Body of pancreas (tissue), 4 donors: ENCODE data around the gene ARHGEF17. TPM values are rescaled to one million over a fixed set of nuclear protein-coding genes. Genes with fewer than 3 reads are reported as not detected.

Experiments used
- ATAC-seq: fragments of 150-250 bp; one replicate; pipeline ENCODE4 v1.9.1; 2016
- DNase-seq, 4 donors: peaks; one replicate each; pipeline ENCODE4 v3.0.0-alpha.2; 2019
- H3K27ac ChIP-seq, 4 donors: fragments of 200-600 bp; sonication (generic); 1 replicate in 3 of 4; 2 replicates in 1 of 4; pipeline versions ENCODE4 v1.5.1 to v1.6.1; 2016 to 2019; ENCODE audit warnings: mild to moderate bottlenecking in 1 of 4, mixed read lengths in 1 of 4, moderate library complexity in 1 of 4
- H3K27me3 ChIP-seq, 2 donors: fragments of 200-600 bp; sonication (generic); one replicate each; pipeline ENCODE4 v1.6.0; 2016; ENCODE audit warnings: mild to moderate bottlenecking in 1 of 2
- H3K36me3 ChIP-seq, 2 donors: fragments of 200-600 bp; sonication (generic); replicated peaks in 1 of 2; 2 replicates each; pipeline ENCODE4 v1.5.1; 2016; ENCODE audit warnings: low read depth in 2 of 2; ENCODE audit not compliant: insufficient read depth in 1 of 2
- H3K4me1 ChIP-seq: fragments of 200-600 bp; sonication (generic); one replicate; pipeline ENCODE4 v1.6.0; 2016
- H3K4me3 ChIP-seq, 2 donors: fragments of 200-600 bp; sonication (generic); 1 replicate in 1 of 2; 2 replicates in 1 of 2; pipeline ENCODE4 v1.5.1; 2016 to 2019
- H3K9me3 ChIP-seq, 3 donors: fragments of 200-600 bp; sonication (generic); 1 replicate in 2 of 3; 2 replicates in 1 of 3; pipeline ENCODE4 v1.5.1; 2016
- CTCF ChIP-seq, 7 experiments: fragments of 450-650 bp in 4 of 7; fragments of 200-600 bp in 3 of 7; sonication (generic) in 3 of 7; IDR thresholded peaks; one replicate each; pipeline ENCODE4 v1.5.1; 2016 to 2019; ENCODE audit warnings: antibody characterized with exemption in 7 of 7
- POLR2A ChIP-seq, 3 donors: fragments of 450-650 bp; IDR thresholded peaks; one replicate each; pipeline ENCODE4 v1.6.1; 2016; ENCODE audit warnings: antibody characterized with exemption in 3 of 3, mild to moderate bottlenecking in 2 of 3
- WGBS, 2 donors: methylation state at CpG; one replicate each; pipeline ENCODE4 v1.1.5; 2017; 5-methylcytosine and 5-hydroxymethylcytosine counted together
- intact Hi-C: fragments of 100-400 bp; cut with DNase I; formaldehyde crosslinking; loops from one replicate; pipeline ENCODE4 v1.15.1; 2023
- total RNA-seq, 2 donors: library from RNA; depleted of rRNA; stranded (reverse); fragments of >200 nt; gene quantifications; one replicate each; pipeline ENCODE4 v1.1.0, GENCODE V29; 2016

Gene ARHGEF17
- total RNA-seq, 2 donors from 2014 or later = 19.2 to 28.0 TPM

- ATAC-seq (no peak), DNase-seq (no peak)
- WGBS, 2 donors = 63 to 66% methylated on average over 7 to 10 of the region's 10 CpGs
- Histone ChIP-seq H3K4me3 (no peak overlapping the region), H3K9me3 (no peaks in the 10 kb centered on the region), H3K36me3 (no peaks in the 10 kb centered on the region), H3K27ac (peak overlapping the region in 1 of 4 donors; percentile 52), H3K27me3 (no peaks in the 10 kb centered on the region), H3K4me1 (peaks cover 7% of the 10 kb centered on the region)
- TF ChIP-seq POLR2A (IDR thresholded peaks at IDR 0.05) (no peak), CTCF (IDR thresholded peaks at IDR 0.05) (no peak)
- intact Hi-C loops = no loop called here
These were observed 20.5 kb upstream of the ARHGEF17 start for GRCh38 chr11:73287400-73288101.

DNA sequence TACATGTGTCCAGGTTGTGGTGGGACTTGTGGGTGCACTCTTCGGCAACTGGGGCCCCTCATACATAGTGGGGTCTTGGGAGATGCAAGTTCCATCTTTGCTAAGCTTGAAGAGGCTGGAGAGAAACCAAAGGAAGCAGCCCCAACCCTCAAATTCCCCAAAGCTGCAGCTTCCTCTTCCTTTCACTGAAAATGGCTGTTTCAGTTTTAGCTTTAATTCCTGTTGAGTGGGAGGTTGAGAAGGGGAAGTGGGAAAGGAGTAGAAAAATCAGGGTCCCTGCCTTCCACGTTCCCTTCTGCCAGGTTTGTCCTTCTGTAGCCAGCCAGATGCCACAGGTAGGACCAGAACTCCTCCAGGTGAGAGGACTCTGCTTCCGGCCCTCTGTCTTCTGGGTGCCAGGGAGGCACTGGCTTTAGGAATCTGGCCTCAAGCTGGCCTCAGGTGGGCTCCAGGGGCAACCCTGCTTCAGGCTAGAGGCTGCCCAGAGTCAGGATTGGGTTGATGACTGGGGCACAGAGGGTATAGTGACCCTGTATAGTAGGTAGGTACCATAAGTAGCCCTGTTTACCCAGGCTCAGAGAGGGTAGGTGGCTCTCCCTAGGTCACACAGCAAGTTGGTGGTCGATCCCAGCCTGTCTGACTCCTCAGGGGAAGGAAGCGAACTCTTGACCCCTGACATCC lies 19.7 kb upstream of the ARHGEF17 start:
- DNase-seq (no peak), ATAC-seq (no peak)
- Histone ChIP-seq H3K27ac (peak overlapping the region in 2 of 4 donors; percentile 52 to 54), H3K4me3 (no peak overlapping the region), H3K9me3 (no peaks in the 10 kb centered on the region), H3K4me1 (peaks cover 7% of the 10 kb centered on the region), H3K36me3 (no peaks in the 10 kb centered on the region), H3K27me3 (no peaks in the 10 kb centered on the region)
- WGBS, 2 donors = 49 to 68% methylated on average over 4 to 5 of the region's 5 CpGs
- intact Hi-C loops = no loop called here
- TF ChIP-seq POLR2A (IDR thresholded peaks at IDR 0.05) (no peak), CTCF (IDR thresholded peaks at IDR 0.05) (no peak)

DNA sequence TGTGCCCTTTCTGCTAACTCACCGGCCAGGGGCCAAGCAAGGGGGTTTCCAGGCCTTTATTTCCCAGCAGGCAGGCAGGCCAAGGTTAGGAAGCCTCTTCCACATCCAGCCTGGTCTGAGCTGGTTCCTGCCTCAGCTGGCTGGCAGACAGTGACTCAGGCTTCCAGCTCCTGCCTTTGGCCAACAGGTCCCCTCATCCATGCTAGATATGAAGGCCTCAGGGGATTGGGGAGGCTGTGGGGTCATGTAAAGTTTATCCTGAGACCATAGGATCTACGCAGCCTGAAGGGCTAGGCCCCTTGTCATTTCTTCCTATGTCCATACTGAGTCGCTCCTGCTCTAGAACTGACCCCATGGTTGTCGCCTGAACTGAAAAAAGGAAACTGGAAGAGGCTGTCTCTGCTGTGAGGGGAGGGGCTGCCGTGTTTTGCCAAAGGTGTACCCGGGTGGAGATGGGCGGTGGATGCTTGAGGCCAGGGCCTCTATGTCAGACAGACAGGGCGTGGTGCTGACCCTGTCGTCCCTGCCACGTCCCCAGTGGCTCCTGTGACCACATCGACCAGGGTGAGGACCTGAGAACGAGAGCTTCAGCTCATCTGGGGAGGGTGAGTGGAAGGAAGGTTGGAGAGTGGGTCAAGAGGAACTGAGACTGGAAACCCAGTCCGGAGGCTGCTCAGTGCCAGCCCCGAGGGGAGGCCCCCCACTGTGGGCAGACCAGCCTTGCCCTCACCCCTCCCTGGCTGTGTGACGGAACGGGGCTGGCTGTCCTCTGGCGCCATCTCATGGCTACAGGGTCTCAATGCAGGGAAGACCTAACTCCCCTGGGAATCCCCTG lies 19.0 kb upstream of the ARHGEF17 start:
- H3K4me3 ChIP-seq = no peak overlapping the region
- no peaks in the 10 kb centered on the region for H3K27me3 ChIP-seq
- 19 to 26% methylated on average over 10 to 17 of the region's 17 CpGs for WGBS, 2 donors
- H3K27ac ChIP-seq = peak overlapping the region in 3 of 4 donors; percentile 26 to 54 (median 52)
- TF ChIP-seq CTCF (IDR thresholded peaks at IDR 0.05) = peak; percentile 50 to 88 (median 76)
- no peak for TF ChIP-seq POLR2A (IDR thresholded peaks at IDR 0.05)
- intact Hi-C loops = no loop called here
- ATAC-seq (peak; percentile 80), DNase-seq (peak; percentile 58 to 69 (median 66))
- peaks cover 7% of the 10 kb centered on the region for H3K4me1 ChIP-seq
- H3K9me3 ChIP-seq = no peaks in the 10 kb centered on the region
- H3K36me3 ChIP-seq = no peaks in the 10 kb centered on the region

DNA sequence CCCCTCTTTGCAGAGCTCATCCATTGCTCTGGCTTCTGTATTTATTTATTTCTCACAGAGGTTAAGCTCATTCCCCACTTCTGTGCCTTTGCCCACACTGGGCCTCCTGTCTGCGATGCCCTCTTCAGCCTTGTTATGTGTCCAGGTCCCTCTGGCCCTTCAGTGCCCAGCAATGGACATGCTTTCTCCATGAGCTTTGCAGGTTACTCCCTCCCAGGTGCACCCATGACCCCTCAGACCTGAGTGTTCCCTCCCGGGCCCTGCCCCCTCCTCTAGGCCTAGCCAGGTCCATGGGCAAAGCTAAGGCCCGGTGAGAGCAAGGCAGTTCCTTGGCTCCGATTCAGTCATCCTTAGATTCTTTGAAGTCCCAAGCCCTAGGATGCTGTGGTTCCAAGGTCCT lies 17.5 kb upstream of the ARHGEF17 start:
- WGBS, 2 donors = 83 to 91% methylated on average over 4 of the region's 4 CpGs
- intact Hi-C loops = loop anchor here (10.0 kb wide), 1 partner anchor 104 kb away; no protein-coding TSS in a partner anchor
- ATAC-seq (no peak), DNase-seq (no peak)
- peaks cover 7% of the 10 kb centered on the region for H3K4me1 ChIP-seq
- TF ChIP-seq CTCF (IDR thresholded peaks at IDR 0.05) (no peak), POLR2A (IDR thresholded peaks at IDR 0.05) (no peak)
- H3K36me3 ChIP-seq = no peaks in the 10 kb centered on the region
- no peak overlapping the region for H3K4me3 ChIP-seq
- H3K27ac ChIP-seq = no peak overlapping the region
- no peaks in the 10 kb centered on the region for H3K27me3 ChIP-seq
- H3K9me3 ChIP-seq = no peaks in the 10 kb centered on the region
